ENCODE measurements around the gene TMEM198. TPM values are rescaled to one million over a fixed set of nuclear protein-coding genes. Genes with fewer than 3 reads are reported as not detected.
A peak's percentile ranks its signal among the peaks of the same experiment; 100 is the strongest.

Gene TMEM198
- total RNA-seq, 1 donor from 2014 or later = 2.5 TPM

GRCh38 chr2:219521066-219521880, 22.6 kb upstream of the TMEM198 start:
- peak; percentile 68 for TF ChIP-seq CTCF (IDR thresholded peaks at IDR 0.05; ENCODE audit: borderline replicate concordance)
- H3K4me1 ChIP-seq = peaks cover 35% of the 10 kb centered on the region
- H3K9me3 ChIP-seq (replicated peaks) = no peaks in the 10 kb centered on the region
- peak overlapping the region; percentile 32 for H3K4me3 ChIP-seq
- peak overlapping the region; percentile 47 for H3K27ac ChIP-seq (replicated peaks)
- no peak for DNase-seq
- no peaks in the 10 kb centered on the region for H3K36me3 ChIP-seq
- intact Hi-C loops (cut with micrococcal nuclease) = loop anchor here (10.0 kb wide), 1 partner anchor 66 kb away; no protein-coding TSS in a partner anchor
- peaks cover 98% of the 10 kb centered on the region for H3K27me3 ChIP-seq (ENCODE audit: low read depth)

- intact Hi-C loops (cut with micrococcal nuclease) = loop anchor here (10.0 kb wide), 1 partner anchor 68 kb away; no protein-coding TSS in a partner anchor
Observed at GRCh38 chr2:219522111-219523030, 21.5 kb upstream of the TMEM198 start.

GRCh38 chr2:219523031-219523671, 20.7 kb upstream of the TMEM198 start:
- intact Hi-C loops (cut with micrococcal nuclease) = loop anchor here (10.0 kb wide), 1 partner anchor 68 kb away; no protein-coding TSS in a partner anchor
- no peak for TF ChIP-seq CTCF (IDR thresholded peaks at IDR 0.05; ENCODE audit: borderline replicate concordance)
- Histone ChIP-seq H3K4me3 (peak overlapping the region; percentile 49), H3K36me3 (no peaks in the 10 kb centered on the region), H3K27me3 (ENCODE audit: low read depth) (peaks cover 98% of the 10 kb centered on the region), H3K9me3 (replicated peaks) (no peaks in the 10 kb centered on the region), H3K27ac (replicated peaks) (no peak overlapping the region), H3K4me1 (peaks cover 47% of the 10 kb centered on the region)
- DNase-seq = no peak

More at GRCh38 chr2:219522111-219523030, 21.5 kb upstream of the TMEM198 start:
- Histone ChIP-seq H3K27ac (replicated peaks) (peak overlapping the region; percentile 47), H3K27me3 (ENCODE audit: low read depth) (peaks cover 98% of the 10 kb centered on the region), H3K9me3 (replicated peaks) (no peaks in the 10 kb centered on the region), H3K4me3 (peak overlapping the region; percentile 49), H3K36me3 (no peaks in the 10 kb centered on the region), H3K4me1 (peaks cover 46% of the 10 kb centered on the region)
- no peak for DNase-seq
- TF ChIP-seq CTCF (IDR thresholded peaks at IDR 0.05; ENCODE audit: borderline replicate concordance) = no peak

- H3K27me3 ChIP-seq (ENCODE audit: low read depth) = peaks cover 99% of the 10 kb centered on the region
- H3K36me3 ChIP-seq = no peaks in the 10 kb centered on the region
- intact Hi-C loops (cut with micrococcal nuclease) = loop anchor here (10.0 kb wide), 1 partner anchor 70 kb away; no protein-coding TSS in a partner anchor
- H3K27ac ChIP-seq (replicated peaks) = no peak overlapping the region
- no peaks in the 10 kb centered on the region for H3K9me3 ChIP-seq (replicated peaks)
- no peak overlapping the region for H3K4me3 ChIP-seq
- peaks cover 50% of the 10 kb centered on the region for H3K4me1 ChIP-seq
- no peak for DNase-seq
- TF ChIP-seq CTCF (IDR thresholded peaks at IDR 0.05; ENCODE audit: borderline replicate concordance) = no peak
Observed at GRCh38 chr2:219524817-219525216, 19.0 kb upstream of the TMEM198 start.
